HEK293T (cell line): ENCODE data around the gene RPGR.

Experiments used
- ARNT ChIP-seq: fragments of 450-650 bp; IDR thresholded peaks from 2 replicates; pipeline ENCODE4 v1.6.1; 2017; ENCODE audit warnings: mild to moderate bottlenecking
- BHLHE40 ChIP-seq: fragments of 450-650 bp; IDR thresholded peaks from 2 replicates; pipeline ENCODE4 v1.6.1; 2016; ENCODE audit warnings: mild to moderate bottlenecking, moderate library complexity, borderline replicate concordance
- CTBP1 ChIP-seq: fragments of 450-650 bp; IDR thresholded peaks from 2 replicates; pipeline ENCODE4 v1.6.1; 2016; ENCODE audit warnings: borderline replicate concordance
- ELF4 ChIP-seq: fragments of 450-650 bp; IDR thresholded peaks from 2 replicates; pipeline ENCODE4 v1.6.1; 2017; ENCODE audit warnings: antibody characterized with exemption
- FOXM1 ChIP-seq: fragments of 450-650 bp; IDR thresholded peaks from 2 replicates; pipeline ENCODE4 v1.6.1; 2017; ENCODE audit warnings: mild to moderate bottlenecking, borderline replicate concordance
- L3MBTL2 ChIP-seq: fragments of 450-650 bp; conservative IDR thresholded peaks from 2 replicates; pipeline ENCODE4 v1.6.1; 2016; ENCODE audit warnings: mild to moderate bottlenecking
- LEF1 ChIP-seq: fragments of 450-650 bp; IDR thresholded peaks from 2 replicates; pipeline ENCODE4 v1.6.1; 2017; ENCODE audit warnings: mild to moderate bottlenecking, borderline replicate concordance
- NFRKB ChIP-seq: fragments of 450-650 bp; IDR thresholded peaks from 2 replicates; pipeline ENCODE4 v1.6.1; 2016; ENCODE audit warnings: mild to moderate bottlenecking, moderate library complexity
- SP1 ChIP-seq: fragments of 450-650 bp; IDR thresholded peaks from 2 replicates; pipeline ENCODE4 v1.6.1; 2017
- ZNF384 ChIP-seq: fragments of 450-650 bp; IDR thresholded peaks from 2 replicates; pipeline ENCODE4 v1.6.1; 2016
- TF ChIP-seq, protein P1 (sequence below): fragments of 450-650 bp; IDR thresholded peaks from 2 replicates; pipeline ENCODE4 v1.6.1; 2016

GRCh38 chrX:38220024-38220414, 107.3 kb downstream of the RPGR start:
- TF ChIP-seq LEF1 (no peak), L3MBTL2 (no peak), NFRKB (no peak), ELF4 (no peak), ARNT (no peak), ZNF384 (no peak), SP1 (no peak), FOXM1 (no peak), BHLHE40 (no peak), CTBP1 (no peak)
- TF ChIP-seq, protein P1, sequence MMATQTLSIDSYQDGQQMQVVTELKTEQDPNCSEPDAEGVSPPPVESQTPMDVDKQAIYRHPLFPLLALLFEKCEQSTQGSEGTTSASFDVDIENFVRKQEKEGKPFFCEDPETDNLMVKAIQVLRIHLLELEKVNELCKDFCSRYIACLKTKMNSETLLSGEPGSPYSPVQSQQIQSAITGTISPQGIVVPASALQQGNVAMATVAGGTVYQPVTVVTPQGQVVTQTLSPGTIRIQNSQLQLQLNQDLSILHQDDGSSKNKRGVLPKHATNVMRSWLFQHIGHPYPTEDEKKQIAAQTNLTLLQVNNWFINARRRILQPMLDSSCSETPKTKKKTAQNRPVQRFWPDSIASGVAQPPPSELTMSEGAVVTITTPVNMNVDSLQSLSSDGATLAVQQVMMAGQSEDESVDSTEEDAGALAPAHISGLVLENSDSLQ: no peak
